Panc1 (cell line): Measurements from ENCODE around the gene SCYGR4.

Experiments used
- CTCF ChIP-seq: fragments of 450-650 bp; IDR thresholded peaks from 2 replicates; pipeline ENCODE4 v1.5.1; 2017; ENCODE audit warnings: mild to moderate bottlenecking
- POLR2AphosphoS5 ChIP-seq: IDR thresholded peaks from 2 replicates; pipeline ENCODE4 v1.6.1; 2012; ENCODE audit warnings: mild to moderate bottlenecking, low read depth, low read length, moderate library complexity
- REST ChIP-seq, 2 experiments: IDR thresholded peaks; 2 replicates each; pipeline ENCODE4 v1.6.1; 2011 to 2012; ENCODE audit warnings: low read depth in 2 of 2, control low read depth in 1 of 2, low read length in 1 of 2, mild to moderate bottlenecking in 1 of 2, moderate library complexity in 1 of 2; ENCODE audit not compliant: insufficient read depth in 1 of 2

- no peak for TF ChIP-seq CTCF
- TF ChIP-seq POLR2AphosphoS5, result no peak
- no peak for TF ChIP-seq REST (IDR thresholded peaks at IDR 0.05; ENCODE audit: insufficient read depth in 1 of 2, low read depth in 2 of 2, low read length in 1 of 2)
Observed at GRCh38 chr2:227577555-227577954, 39.7 kb upstream of the SCYGR4 start.
